Measurements from ENCODE around the gene VPS26A. TPM values are rescaled to one million over a fixed set of nuclear protein-coding genes. Genes with fewer than 3 reads are reported as not detected.
"Not testable (repeated sequence)": the region's sequence is repeated elsewhere in the genome, so short reads cannot be mapped to it uniquely, and the experiment has no call there.

Gene VPS26A
- total RNA-seq, 4 donors from 2014 or later = 35.5 to 46.8 (median 37.1) TPM

GRCh38 chr10:69172241-69172982, 48.4 kb downstream of the VPS26A start:
- TF ChIP-seq CTCF (IDR thresholded peaks at IDR 0.05) = no peak
- ATAC-seq (ENCODE audit: low FRiP score) (no peak), DNase-seq (ENCODE audit: low spot score) (no peak)

GRCh38 chr10:69175326-69175725, 51.3 kb downstream of the VPS26A start:
- not testable (repeated sequence) for DNase-seq (ENCODE audit: low spot score); ATAC-seq (ENCODE audit: low FRiP score)

GRCh38 chr10:69176823-69177222, 52.8 kb downstream of the VPS26A start:
- no peak for TF ChIP-seq CTCF (IDR thresholded peaks at IDR 0.05)
- ATAC-seq (ENCODE audit: low FRiP score) = no peak
- no peak for DNase-seq (ENCODE audit: low spot score)

GRCh38 chr10:69179089-69179742, 55.2 kb downstream of the VPS26A start:
- no peak for DNase-seq (ENCODE audit: low spot score)
- TF ChIP-seq CTCF (IDR thresholded peaks at IDR 0.05) = no peak
- peak; percentile 69 for ATAC-seq (ENCODE audit: low FRiP score)

- no peak for TF ChIP-seq CTCF (IDR thresholded peaks at IDR 0.05)
- DNase-seq (ENCODE audit: low spot score) (peak; percentile 90), ATAC-seq (ENCODE audit: low FRiP score) (peak; percentile 96)
These were observed 56.0 kb downstream of the VPS26A start, which contains the start of gene SUPV3L1 for GRCh38 chr10:69179743-69180524. SUPV3L1 (plus strand) TSS chr10:69180234; CDS start chr10:69180292, 58 bp downstream.

GRCh38 chr10:69180525-69181204, 56.7 kb downstream of the VPS26A start:
- no peak for TF ChIP-seq CTCF (IDR thresholded peaks at IDR 0.05)
- ATAC-seq (ENCODE audit: low FRiP score) = peak; percentile 29
- DNase-seq (ENCODE audit: low spot score) = no peak

- DNase-seq (ENCODE audit: low spot score) (no peak), ATAC-seq (ENCODE audit: low FRiP score) (no peak)
- no peak for TF ChIP-seq CTCF (IDR thresholded peaks at IDR 0.05)
These were observed 57.5 kb downstream of the VPS26A start for GRCh38 chr10:69181433-69181832.
